Measurements from ENCODE around the gene EDC4.

- TF ChIP-seq CTCF (conservative IDR thresholded peaks at IDR 0.05; ENCODE audit: low read length) (peak; percentile 64), EZH2phosphoT487 (IDR thresholded peaks at IDR 0.05; ENCODE audit: borderline replicate concordance, low read depth, low read length) (no peak)
Observed at GRCh38 chr16:67842509-67843342, 30.1 kb upstream of the EDC4 start.

Data from OCI-LY7 (cell line).